K562 (cell line): ENCODE data around the gene COL6A1. TPM values are rescaled to one million over a fixed set of nuclear protein-coding genes. Genes with fewer than 3 reads are reported as not detected.

Experiments used
- SP1 ChIP-seq: sonication (generic); formaldehyde crosslinking; IDR thresholded peaks from 2 replicates; pipeline ENCODE4 v1.8.1; 2022; ENCODE audit warnings: mild to moderate bottlenecking, missing genetic modification reagents
- ZBTB9 ChIP-seq: fragments of 450-650 bp; formaldehyde crosslinking; IDR thresholded peaks from 2 replicates; pipeline ENCODE4 v1.4.0; 2020; ENCODE audit warnings: mild to moderate bottlenecking, moderate library complexity
- ZNF592 ChIP-seq: fragments of 450-650 bp; IDR thresholded peaks from 2 replicates; pipeline ENCODE4 v1.6.1; 2017; ENCODE audit warnings: antibody characterized with exemption, mild to moderate bottlenecking
- polyA plus RNA-seq, 8 experiments: library from polyadenylated mRNA; depleted of rRNA in 4 of 8; stranded (reverse) in 5 of 8; unstranded in 3 of 8; fragments of >200 nt; fragmentation: Nextera tagmentation in 2 of 8; fragmentation: Illumina TruSeq in 1 of 8; extraction: Ambion mirVana in 2 of 8; extraction: Trizol in 1 of 8; gene quantifications; 2 replicates each; pipeline versions ENCODE4 v1.2.1 to v1.2.3, GENCODE V29; 2011 to 2014; ENCODE audit warnings: inconsistent platforms in 1 of 8, missing spikeins in 1 of 8
- total RNA-seq, 7 experiments: library from RNA; depleted of rRNA in 6 of 7; stranded (reverse); fragments of >200 nt in 6 of 7; fragmentation: Illumina TruSeq in 2 of 7; extraction: Trizol in 2 of 7; gene quantifications; 2 replicates each; pipeline versions ENCODE4 v1.2.1 to v1.2.3, GENCODE V29; 2011 to 2021; ENCODE audit warnings: low replicate concordance in 1 of 7

COL6A1 gene
- total and polyA plus RNA-seq, 9 of the 15 experiments (the other 6 are each of a cell fraction or from before 2014, with no cell fraction given): 0.07 to 1.3 (median 0.14) TPM; not detected in 3

GRCh38 chr21:46051821-46052675, 70.5 kb downstream of the COL6A1 start (continued):
- TF ChIP-seq ZBTB9 (no peak), SP1 (CRISPR knock-in tag) (no peak), ZNF592 (no peak)
